ENCODE results near the gene TASP1.
A peak's percentile ranks its signal among the peaks of the same experiment; 100 is the strongest.
"Not testable (repeated sequence)": the region's sequence is repeated elsewhere in the genome, so short reads cannot be mapped to it uniquely, and the experiment has no call there.

Gene TASP1

GRCh38 chr20:13400453-13400852 lies 238.3 kb downstream of the TASP1 start:
- no peak for DNase-seq (ENCODE audit: low read depth)

- peak; percentile 85 for DNase-seq (ENCODE audit: low read depth)
Observed at GRCh38 chr20:13397300-13397724, 241.4 kb downstream of the TASP1 start.

GRCh38 chr20:13396826-13397225 lies 241.9 kb downstream of the TASP1 start:
- DNase-seq (ENCODE audit: low read depth) = no peak

GRCh38 chr20:13396022-13396421 lies 242.7 kb downstream of the TASP1 start:
- peak; percentile 97 for DNase-seq (ENCODE audit: low read depth)

GRCh38 chr20:13395232-13395631 lies 243.5 kb downstream of the TASP1 start:
- peak; percentile 1 for DNase-seq (ENCODE audit: low read depth)

GRCh38 chr20:13392391-13392790 lies 246.3 kb downstream of the TASP1 start:
- no peak for DNase-seq (ENCODE audit: low read depth)

GRCh38 chr20:13389115-13389514 lies 249.6 kb downstream of the TASP1 start:
- no peak for DNase-seq (ENCODE audit: low read depth)

GRCh38 chr20:13384132-13384531 lies 254.6 kb downstream of the TASP1 start:
- no peak for DNase-seq (ENCODE audit: low read depth)

- DNase-seq (ENCODE audit: low read depth) = no peak
Observed at GRCh38 chr20:13382786-13383185, 255.9 kb downstream of the TASP1 start.

- not testable (repeated sequence) for DNase-seq (ENCODE audit: low read depth)
Observed at GRCh38 chr20:13380497-13381229, 258.1 kb downstream of the TASP1 start.

- no peak for DNase-seq (ENCODE audit: low read depth)
Observed at GRCh38 chr20:13373400-13373799, 265.3 kb downstream of the TASP1 start.

GRCh38 chr20:13364278-13365170 lies 274.2 kb downstream of the TASP1 start:
- no peak for DNase-seq (ENCODE audit: low read depth)

GRCh38 chr20:13363473-13363872 lies 275.3 kb downstream of the TASP1 start:
- DNase-seq (ENCODE audit: low read depth) = no peak

- not testable (repeated sequence) for DNase-seq (ENCODE audit: low read depth)
Observed at GRCh38 chr20:13362165-13362564, 276.6 kb downstream of the TASP1 start.

GRCh38 chr20:13358936-13359335 lies 279.8 kb downstream of the TASP1 start:
- not testable (repeated sequence) for DNase-seq (ENCODE audit: low read depth)

- not testable (repeated sequence) for DNase-seq (ENCODE audit: low read depth)
Observed at GRCh38 chr20:13357782-13358181, 280.9 kb downstream of the TASP1 start.

GRCh38 chr20:13356591-13356990 lies 282.1 kb downstream of the TASP1 start:
- no peak for DNase-seq (ENCODE audit: low read depth)

GRCh38 chr20:13355941-13356486 lies 282.7 kb downstream of the TASP1 start:
- DNase-seq (ENCODE audit: low read depth) = peak; percentile 33

- peak; percentile 38 for DNase-seq (ENCODE audit: low read depth)
Observed at GRCh38 chr20:13355411-13355810, 283.3 kb downstream of the TASP1 start.

- peak; percentile 51 for DNase-seq (ENCODE audit: low read depth)
Observed at GRCh38 chr20:13353261-13353945, 285.3 kb downstream of the TASP1 start.

GRCh38 chr20:13349235-13349604 lies 289.5 kb downstream of the TASP1 start:
- peak; percentile 63 for DNase-seq (ENCODE audit: low read depth)

All from EH (cell line).